Dedifferentiated amniotic fluid mesenchymal stem cell (primary cell): ENCODE measurements around the gene CNR2.
A peak's percentile ranks its signal among the peaks of the same experiment; 100 is the strongest.
"Not testable (repeated sequence)": the region's sequence is repeated elsewhere in the genome, so short reads cannot be mapped to it uniquely, and the experiment has no call there.

ENCODE experiments used
- DNase-seq: peaks from one replicate; pipeline ENCODE4 v3.0.0-alpha.2; 2016; ENCODE audit errors: extremely low spot score

CNR2 gene

DNA sequence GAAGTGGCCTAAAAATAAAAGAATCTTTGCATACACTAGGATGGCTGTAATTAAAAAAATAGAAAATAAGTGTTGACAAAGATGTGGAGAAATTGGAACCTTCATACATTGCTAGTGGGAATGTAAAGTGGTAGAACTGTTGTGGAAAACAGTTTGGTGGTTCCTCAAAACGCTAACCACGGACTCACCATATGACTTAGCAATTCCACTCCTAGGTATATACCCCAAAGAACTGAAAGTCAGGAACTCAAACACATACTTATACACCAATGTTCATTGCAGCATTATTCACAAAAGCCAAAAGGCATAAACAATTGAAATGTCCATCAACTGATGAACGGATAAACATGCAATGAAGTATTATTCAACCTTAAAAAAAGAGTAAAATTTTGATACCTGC is 77.1 kb downstream of the CNR2 start:
- no peak for DNase-seq

GRCh38 chr1:23834156-23834555 is 79.0 kb downstream of the CNR2 start:
- not testable (repeated sequence) for DNase-seq

GRCh38 chr1:23827717-23828116 is 85.4 kb downstream of the CNR2 start:
- DNase-seq, result no peak

- not testable (repeated sequence) for DNase-seq
Measured at GRCh38 chr1:23826590-23826989, 86.6 kb downstream of the CNR2 start.

GRCh38 chr1:23825762-23826522 is 87.2 kb downstream of the CNR2 start:
- DNase-seq, result no peak

DNA sequence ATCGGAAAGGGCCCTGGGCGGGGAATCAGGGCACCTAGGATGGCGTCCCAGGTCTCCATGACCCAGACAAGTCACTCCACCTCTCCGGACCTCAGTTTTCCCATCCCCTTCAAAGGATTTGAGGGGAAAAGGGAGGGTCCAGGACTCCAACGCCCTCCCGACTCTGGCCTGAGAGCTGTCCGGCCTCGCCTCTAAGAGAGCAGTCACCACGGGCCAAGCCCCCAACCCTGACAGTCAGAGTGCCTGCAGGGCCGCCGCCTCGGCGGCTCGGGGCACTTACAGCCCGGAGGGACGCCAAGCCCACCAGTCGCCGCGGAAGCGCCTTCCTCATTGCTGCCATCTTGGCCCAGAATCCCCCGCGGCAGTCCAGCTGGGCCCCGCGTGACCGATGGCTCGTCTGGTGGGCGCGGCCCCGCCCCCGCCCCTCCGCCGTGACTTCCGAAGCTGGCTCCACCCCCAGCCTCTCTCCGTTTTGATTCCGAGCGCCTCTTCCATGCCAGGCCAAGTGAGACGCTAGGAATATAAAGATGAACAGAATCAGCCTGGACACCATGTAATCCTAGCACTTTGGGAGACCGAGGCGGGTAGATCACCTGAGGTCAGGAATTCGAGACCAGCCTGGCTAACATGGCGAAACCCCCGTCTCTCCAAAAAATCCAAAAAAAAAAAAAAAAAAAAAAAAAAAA is 87.9 kb downstream of the CNR2 start, which contains the start of gene HMGCL:
HMGCL (minus strand) TSS at position 354 of the 686 bp plus-strand sequence; CDS start at position 340, 14 bp downstream.
- peak; percentile 88 for DNase-seq

DNA sequence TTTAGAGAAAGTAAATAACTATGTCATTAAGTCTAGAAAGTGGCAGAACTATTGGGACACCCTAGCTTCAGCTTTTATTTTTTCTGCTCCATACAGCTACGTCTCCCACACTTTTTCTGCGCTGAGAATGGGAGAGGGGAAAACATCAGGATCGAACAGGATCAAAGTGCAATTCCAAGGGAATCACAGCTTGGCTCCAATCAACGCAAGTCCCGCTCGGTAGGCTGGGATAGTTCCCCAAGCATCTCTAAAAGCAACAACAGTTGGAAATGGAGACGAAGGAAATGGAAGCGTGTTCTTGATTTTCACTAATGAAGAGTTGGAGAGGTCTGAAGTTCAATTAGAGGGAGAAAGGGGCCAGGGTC is 88.5 kb downstream of the CNR2 start:
- no peak for DNase-seq

DNA sequence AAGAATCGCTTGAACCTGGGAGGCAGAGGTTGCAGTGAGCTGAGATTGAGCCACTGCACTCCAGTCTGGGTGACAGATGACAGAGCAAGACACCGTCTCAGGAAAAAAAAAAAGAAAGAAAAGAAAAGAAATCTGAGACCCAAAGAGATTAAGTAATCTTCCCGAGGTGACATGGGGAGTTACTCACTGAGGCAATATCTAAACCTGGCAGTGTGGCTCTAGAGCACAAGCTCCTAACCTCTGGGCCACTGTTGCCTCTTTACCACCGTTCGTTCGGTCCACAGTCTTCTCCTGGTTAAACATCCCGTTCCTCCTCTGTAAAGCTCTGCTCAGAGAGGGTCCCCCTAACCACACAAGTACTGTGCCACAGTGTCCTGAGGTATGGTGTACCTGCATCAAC is 89.4 kb downstream of the CNR2 start:
- no peak for DNase-seq
